B cell (primary cell): ENCODE data around the gene ACSL1. TPM values are rescaled to one million over a fixed set of nuclear protein-coding genes. Genes with fewer than 3 reads are reported as not detected.

Source experiments
- ATAC-seq: fragments of 200-7000 bp; cut with Tn5 transposase; one replicate; pipeline ENCODE4 v1.10.0; 2021; ENCODE audit warnings: low read depth, mild to moderate bottlenecking, moderate number of reproducible peaks, moderate library complexity
- CTCF ChIA-PET: fragments of 350-600 bp; sonication (Branson Sonifier 250); formaldehyde crosslinking; loops from one replicate; lab custom pipeline; 2021; ENCODE audit warnings: antibody characterized with exemption, inconsistent platforms; lab: Charles Lee
- POLR2A ChIA-PET: fragments of 350-600 bp; sonication (Branson Sonifier 250); formaldehyde crosslinking; loops from one replicate; lab custom pipeline; 2021; ENCODE audit warnings: antibody characterized with exemption; lab: Charles Lee
- DNase-seq: peaks from one replicate; pipeline ENCODE4 v3.0.0; 2013
- H2AFZ ChIP-seq: 2 replicates; pipeline ENCODE4 v1.6.1; 2012; ENCODE audit warnings: mild to moderate bottlenecking, low read depth, low read length; ENCODE audit not compliant: insufficient read depth, poor library complexity, severe bottlenecking
- H3K27ac ChIP-seq, 2 donors: 1 replicate in 1 of 2; 2 replicates in 1 of 2; pipeline ENCODE4 v1.5.1; 2012 to 2013; ENCODE audit warnings: low read length in 2 of 2, mild to moderate bottlenecking in 2 of 2, moderate library complexity in 1 of 2
- H3K27me3 ChIP-seq, 4 experiments: fragments of 200-600 bp in 1 of 4; sonication (generic) in 1 of 4; replicated peaks in 1 of 4; 1 replicate in 2 of 4; 2 replicates in 2 of 4; pipeline versions ENCODE4 v1.6.1 to v1.7.0; 2013 to 2016; ENCODE audit warnings: low read length in 3 of 4, mild to moderate bottlenecking in 2 of 4, mixed read lengths in 1 of 4, moderate library complexity in 1 of 4; ENCODE audit not compliant: insufficient read depth in 4 of 4, control insufficient read depth in 3 of 4; ENCODE audit errors: control extremely low read depth in 1 of 4
- H3K36me3 ChIP-seq, 2 experiments: replicated peaks in 1 of 2; 1 replicate in 1 of 2; 2 replicates in 1 of 2; pipeline versions ENCODE4 v1.6.1 to v1.7.1; 2013; ENCODE audit warnings: low read length in 1 of 2; ENCODE audit not compliant: insufficient read depth in 2 of 2, control insufficient read depth in 1 of 2; ENCODE audit errors: control extremely low read depth in 1 of 2, extremely low read depth in 1 of 2
- H3K4me1 ChIP-seq, 2 donors: fragments of 200-600 bp in 1 of 2; sonication (generic) in 1 of 2; 1 replicate in 1 of 2; 2 replicates in 1 of 2; pipeline versions ENCODE4 v1.5.1 to v1.6.1; 2013 to 2017; ENCODE audit warnings: low read length in 2 of 2; ENCODE audit not compliant: control insufficient read depth in 2 of 2, insufficient read depth in 2 of 2
- H3K4me2 ChIP-seq: replicated peaks from 2 replicates; pipeline ENCODE3; 2012; ENCODE audit warnings: mild to moderate bottlenecking, low read depth, low read length; ENCODE audit not compliant: poor library complexity, severe bottlenecking
- H3K4me3 ChIP-seq, 5 experiments: fragments of 200-600 bp in 1 of 5; sonication (generic) in 1 of 5; 1 replicate in 3 of 5; 2 replicates in 2 of 5; pipeline versions ENCODE4 v1.5.1 to v1.7.0; 2011 to 2016; ENCODE audit warnings: low read length in 4 of 5, mild to moderate bottlenecking in 4 of 5, low read depth in 2 of 5, control low read depth in 1 of 5, moderate library complexity in 1 of 5; ENCODE audit not compliant: insufficient read depth in 1 of 5; ENCODE audit errors: control extremely low read depth in 1 of 5, extremely low read depth in 1 of 5
- H3K79me2 ChIP-seq: fragments of 200-600 bp; sonication (generic); one replicate; pipeline ENCODE4 v1.6.0; 2016; ENCODE audit warnings: low read length; ENCODE audit not compliant: control insufficient read depth, insufficient read depth
- H3K9ac ChIP-seq: fragments of 200-600 bp; sonication (generic); 2 replicates; pipeline ENCODE4 v1.6.1; 2017; ENCODE audit warnings: mild to moderate bottlenecking, low read length, moderate library complexity
- H3K9me3 ChIP-seq, 3 donors: one replicate each; pipeline versions ENCODE4 v1.6.1 to v1.7.1; 2013; ENCODE audit warnings: low read length in 2 of 3; ENCODE audit not compliant: control insufficient read depth in 2 of 3, insufficient read depth in 1 of 3; ENCODE audit errors: control extremely low read depth in 1 of 3
- H4K20me1 ChIP-seq: 2 replicates; pipeline ENCODE4 v1.6.0; 2012; ENCODE audit warnings: mild to moderate bottlenecking, low read length; ENCODE audit not compliant: insufficient read depth, control insufficient read depth, poor library complexity, severe bottlenecking
- H3K27ac Mint-ChIP-seq: one replicate; pipeline ENCODE4 v1.8.0; 2021; ENCODE audit warnings: mixed read lengths
- H3K27me3 Mint-ChIP-seq: one replicate; pipeline ENCODE4 v1.8.0; 2021; ENCODE audit warnings: mixed read lengths
- H3K4me1 Mint-ChIP-seq: one replicate; pipeline ENCODE4 v1.8.0; 2021; ENCODE audit warnings: mixed read lengths
- H3K4me3 Mint-ChIP-seq: one replicate; pipeline ENCODE4 v1.8.0; 2021; ENCODE audit warnings: mixed read lengths
- H3K9me3 Mint-ChIP-seq: one replicate; pipeline ENCODE4 v1.8.0; 2022; ENCODE audit warnings: mixed read lengths; ENCODE audit not compliant: insufficient read depth
- EZH2 ChIP-seq: IDR thresholded peaks from 2 replicates; pipeline ENCODE4 v1.6.1; 2012; ENCODE audit warnings: borderline replicate concordance, low read depth, mild to moderate bottlenecking, moderate library complexity, low read length; ENCODE audit not compliant: insufficient read depth, poor library complexity, severe bottlenecking
- WGBS: methylation state at CpG from one replicate; pipeline ENCODE4 v1.1.5; 2013; ENCODE audit warnings: missing lambda C conversion rate; ENCODE audit not compliant: insufficient coverage; 5-methylcytosine and 5-hydroxymethylcytosine counted together
- intact Hi-C: fragments of 100-400 bp; cut with micrococcal nuclease; formaldehyde crosslinking; loops from one replicate; pipeline ENCODE4 v1.10.0; 2022
- polyA plus RNA-seq: library from polyadenylated mRNA; depleted of rRNA; stranded (reverse); fragments of >200 nt; gene quantifications from 2 replicates; pipeline ENCODE4 v1.2.3, GENCODE V29; 2012
- total RNA-seq, 2 donors: library from RNA; stranded (reverse); fragments of 120-200 nt in 1 of 2; gene quantifications; 1 replicate in 1 of 2; 2 replicates in 1 of 2; pipeline versions ENCODE4 v1.2.3 to v1.2.4, GENCODE V29; 2013 to 2022
- TF ChIP-seq, protein P1 (sequence below): fragments of 200-600 bp; IDR thresholded peaks from one replicate; pipeline ENCODE4 v1.8.0; 2022; ENCODE audit warnings: antibody characterized with exemption, mild to moderate bottlenecking

ACSL1 gene
- total and polyA plus RNA-seq, 2 donors (not counting 1 experiment from before 2014, with no cell fraction given), result 6.6 to 31.8 TPM

DNA sequence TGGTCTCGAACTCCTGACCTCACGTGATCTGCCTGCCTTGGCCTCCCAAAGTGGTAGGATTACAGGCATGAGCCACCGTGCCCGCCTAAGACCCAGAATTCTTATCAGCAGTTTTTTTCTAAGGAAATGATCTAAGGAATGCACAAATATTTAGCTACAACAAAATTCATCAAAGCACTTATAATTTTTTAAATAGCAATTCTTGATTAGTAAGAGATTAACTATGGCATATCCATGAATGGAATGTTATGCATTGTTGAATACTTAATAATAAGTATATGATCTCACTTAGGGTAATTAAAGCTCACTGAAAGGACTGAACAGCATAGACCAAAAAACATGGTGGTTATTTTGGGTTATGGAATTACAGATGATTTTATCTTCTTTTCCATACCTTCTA, 110.2 kb downstream of the ACSL1 start:
- Mint-ChIP-seq H3K4me3 (no peak overlapping the region), H3K27ac (no peak overlapping the region), H3K9me3 (peaks cover 2% of the 10 kb centered on the region), H3K27me3 (no peaks in the 10 kb centered on the region), H3K4me1 (peaks cover 13% of the 10 kb centered on the region)
- H3K4me2 ChIP-seq, result no peak overlapping the region
- TF ChIP-seq, protein P1, sequence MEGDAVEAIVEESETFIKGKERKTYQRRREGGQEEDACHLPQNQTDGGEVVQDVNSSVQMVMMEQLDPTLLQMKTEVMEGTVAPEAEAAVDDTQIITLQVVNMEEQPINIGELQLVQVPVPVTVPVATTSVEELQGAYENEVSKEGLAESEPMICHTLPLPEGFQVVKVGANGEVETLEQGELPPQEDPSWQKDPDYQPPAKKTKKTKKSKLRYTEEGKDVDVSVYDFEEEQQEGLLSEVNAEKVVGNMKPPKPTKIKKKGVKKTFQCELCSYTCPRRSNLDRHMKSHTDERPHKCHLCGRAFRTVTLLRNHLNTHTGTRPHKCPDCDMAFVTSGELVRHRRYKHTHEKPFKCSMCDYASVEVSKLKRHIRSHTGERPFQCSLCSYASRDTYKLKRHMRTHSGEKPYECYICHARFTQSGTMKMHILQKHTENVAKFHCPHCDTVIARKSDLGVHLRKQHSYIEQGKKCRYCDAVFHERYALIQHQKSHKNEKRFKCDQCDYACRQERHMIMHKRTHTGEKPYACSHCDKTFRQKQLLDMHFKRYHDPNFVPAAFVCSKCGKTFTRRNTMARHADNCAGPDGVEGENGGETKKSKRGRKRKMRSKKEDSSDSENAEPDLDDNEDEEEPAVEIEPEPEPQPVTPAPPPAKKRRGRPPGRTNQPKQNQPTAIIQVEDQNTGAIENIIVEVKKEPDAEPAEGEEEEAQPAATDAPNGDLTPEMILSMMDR, result no peak
- no peak for TF ChIP-seq EZH2
- no peaks in the 10 kb centered on the region for H3K36me3 ChIP-seq
- H3K4me1 ChIP-seq, result no peaks in the 10 kb centered on the region
- H3K27ac ChIP-seq, result no peak overlapping the region
- peaks cover 4% of the 10 kb centered on the region for H3K79me2 ChIP-seq
- DNase-seq (no peak), ATAC-seq (no peak)
- peaks cover 0 to 5% (median 0%) of the 10 kb centered on the region in 3 donors for H3K9me3 ChIP-seq
- H3K4me3 ChIP-seq, result no peak overlapping the region
- WGBS, result 100% methylated on average over 2 of the region's 4 CpGs
- no peaks in the 10 kb centered on the region for H4K20me1 ChIP-seq
- no peaks in the 10 kb centered on the region for H3K27me3 ChIP-seq
- intact Hi-C loops, result no loop called here
- ChIA-PET CTCF (interaction anchor here (0.7 to 1.4 kb wide), 3 partner anchors 8 to 159 kb away, joined by 3 to 5 read pairs (median 3); no protein-coding TSS in a partner anchor), POLR2A (interaction anchor here (0.7 kb wide), 1 partner anchor 48 kb away, joined by 3 read pairs; no protein-coding TSS in a partner anchor)
- no peak overlapping the region for H2AFZ ChIP-seq
- no peak overlapping the region for H3K9ac ChIP-seq

DNA sequence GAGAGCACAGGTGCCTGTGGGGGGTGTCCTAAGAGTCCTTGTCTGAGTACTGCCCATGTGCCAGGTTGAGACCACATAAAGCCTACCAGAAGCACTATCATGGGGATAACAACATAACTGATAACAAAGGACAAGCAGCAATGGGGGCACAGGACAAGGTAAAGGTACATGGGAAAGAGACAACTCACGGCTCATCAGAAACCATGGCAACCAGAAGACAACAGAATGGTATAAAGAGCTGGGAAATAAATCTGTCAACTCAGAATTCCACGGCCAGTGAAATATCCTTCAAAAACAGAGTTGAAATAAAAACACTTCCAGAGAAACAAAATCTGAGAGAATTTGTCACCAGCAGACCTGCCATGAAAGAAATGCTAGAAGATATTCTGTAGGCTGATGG, 111.9 kb downstream of the ACSL1 start:
- no peak overlapping the region for H3K4me3 Mint-ChIP-seq
- Histone ChIP-seq H3K36me3 (peaks cover 0 to 2% of the 10 kb centered on the region in 2 experiments), H2AFZ (no peak overlapping the region), H3K4me3 (no peak overlapping the region), H3K9me3 (no peaks in the 10 kb centered on the region), H3K9ac (no peak overlapping the region), H3K79me2 (peaks cover 4% of the 10 kb centered on the region), H3K27me3 (no peaks in the 10 kb centered on the region), H3K27ac (no peak overlapping the region), H3K4me1 (no peaks in the 10 kb centered on the region), H3K4me2 (no peak overlapping the region), H4K20me1 (no peaks in the 10 kb centered on the region)
- ChIA-PET POLR2A (no interaction called here), CTCF (no interaction called here)
- no peak for DNase-seq
- H3K9me3 Mint-ChIP-seq, result no peaks in the 10 kb centered on the region
- H3K4me1 Mint-ChIP-seq, result peaks cover 13% of the 10 kb centered on the region
- ATAC-seq, result no peak
- TF ChIP-seq EZH2, result no peak
- TF ChIP-seq, protein P1, result no peak
- WGBS, result no CpG with 5 or more reads among the region's 2 CpGs
- intact Hi-C loops, result no loop called here
- H3K27ac Mint-ChIP-seq, result no peak overlapping the region
- H3K27me3 Mint-ChIP-seq, result no peaks in the 10 kb centered on the region
